GM18508 (cell line): ENCODE results near the gene RAB40C.

Source experiments
- ATAC-seq: cut with Tn5 transposase; IDR thresholded peaks from one replicate; pipeline ENCODE4 v1.9.1; 2021; ENCODE audit warnings: moderate number of reproducible peaks; ENCODE audit not compliant: insufficient read depth, unreplicated experiment

The RAB40C gene

GRCh38 chr16:589658-590187, at the start of gene RAB40C:
RAB40C (plus strand) TSS chr16:590066; CDS start chr16:590292, 226 bp downstream.
- peak; percentile 58 for ATAC-seq

GRCh38 chr16:540645-541340, 49.1 kb upstream of the RAB40C start:
- ATAC-seq: no peak

GRCh38 chr16:543301-544164, 46.3 kb upstream of the RAB40C start:
- ATAC-seq: no peak

GRCh38 chr16:544517-544916, 45.3 kb upstream of the RAB40C start:
- ATAC-seq: no peak

- ATAC-seq: no peak
These were observed 42.7 kb upstream of the RAB40C start for GRCh38 chr16:546909-547770.

- no peak for ATAC-seq
These were observed 41.3 kb upstream of the RAB40C start for GRCh38 chr16:548586-548985.

- ATAC-seq: no peak
These were observed 40.2 kb upstream of the RAB40C start for GRCh38 chr16:549544-550263.

- no peak for ATAC-seq
These were observed 38.7 kb upstream of the RAB40C start for GRCh38 chr16:551210-551609.

- no peak for ATAC-seq
These were observed 37.7 kb upstream of the RAB40C start for GRCh38 chr16:552171-552570.

GRCh38 chr16:553601-554296, 36.1 kb upstream of the RAB40C start:
- no peak for ATAC-seq

GRCh38 chr16:554297-554621, 35.6 kb upstream of the RAB40C start:
- no peak for ATAC-seq

GRCh38 chr16:554640-555365, 35.1 kb upstream of the RAB40C start:
- ATAC-seq: no peak

- no peak for ATAC-seq
These were observed 34.1 kb upstream of the RAB40C start for GRCh38 chr16:555528-556473.

- no peak for ATAC-seq
These were observed 33.2 kb upstream of the RAB40C start for GRCh38 chr16:556474-557173.

- ATAC-seq: no peak
These were observed 32.2 kb upstream of the RAB40C start for GRCh38 chr16:557463-558297.
